Muscle of leg (tissue), 11 donors: ENCODE results near the gene FYCO1. TPM values are rescaled to one million over a fixed set of nuclear protein-coding genes. Genes with fewer than 3 reads are reported as not detected.

Experiments
- DNase-seq: peaks from one replicate; pipeline ENCODE4 v3.0.0; 2013
- H3K27ac ChIP-seq: one replicate; pipeline ENCODE4 v1.5.1; 2013; ENCODE audit warnings: mild to moderate bottlenecking, low read length, control low read depth
- H3K27me3 ChIP-seq: one replicate; pipeline ENCODE4 v1.6.1; 2013; ENCODE audit warnings: low read length; ENCODE audit not compliant: control insufficient read depth, insufficient read depth
- H3K36me3 ChIP-seq: one replicate; pipeline ENCODE4 v1.6.1; 2013; ENCODE audit warnings: low read length; ENCODE audit not compliant: control insufficient read depth, insufficient read depth
- H3K4me1 ChIP-seq: one replicate; pipeline ENCODE4 v1.6.1; 2013; ENCODE audit warnings: low read length; ENCODE audit not compliant: control insufficient read depth, insufficient read depth
- H3K4me3 ChIP-seq: one replicate; pipeline ENCODE4 v1.5.1; 2013; ENCODE audit warnings: low read length, control low read depth
- H3K9me3 ChIP-seq: replicated peaks from 2 replicates; pipeline ENCODE4 v1.6.1; 2013; ENCODE audit warnings: low read depth, low read length; ENCODE audit not compliant: control insufficient read depth
- WGBS: methylation state at CpG from one replicate; pipeline ENCODE4 v1.1.5; 2013; ENCODE audit warnings: missing lambda C conversion rate; ENCODE audit not compliant: insufficient coverage; 5-methylcytosine and 5-hydroxymethylcytosine counted together
- polyA plus RNA-seq, 8 donors: library from polyadenylated mRNA; unstranded; fragments of 120-200 nt; gene quantifications; one replicate each; pipeline versions ENCODE4 v1.2.1 to v1.2.3, GENCODE V29; 2013; ENCODE audit warnings: inconsistent platforms in 1 of 8, low replicate concordance in 1 of 8; ENCODE audit not compliant: insufficient read length in 8 of 8, insufficient read depth in 1 of 8
- total RNA-seq: library from RNA; stranded (reverse); fragments of 120-200 nt; gene quantifications from one replicate; pipeline ENCODE4 v1.2.4, GENCODE V29; 2013

The FYCO1 gene
- total and polyA plus RNA-seq, 9 donors = 18.6 to 33.6 (median 25.4) TPM

GRCh38 chr3:45895686-45896468 is 99.7 kb downstream of the FYCO1 start:
- 42% methylated on average over 2 of the region's 5 CpGs for WGBS
- Histone ChIP-seq H3K36me3 (no peaks in the 10 kb centered on the region), H3K4me3 (no peak overlapping the region), H3K27ac (no peak overlapping the region), H3K27me3 (peaks cover 4% of the 10 kb centered on the region), H3K4me1 (no peaks in the 10 kb centered on the region), H3K9me3 (no peaks in the 10 kb centered on the region)
- DNase-seq = no peak

- Histone ChIP-seq H3K4me1 (no peaks in the 10 kb centered on the region), H3K9me3 (no peaks in the 10 kb centered on the region), H3K27ac (no peak overlapping the region), H3K36me3 (no peaks in the 10 kb centered on the region), H3K27me3 (peaks cover 4% of the 10 kb centered on the region), H3K4me3 (no peak overlapping the region)
- no peak for DNase-seq
- 43% methylated on average over 3 of the region's 6 CpGs for WGBS
These were observed 101.6 kb downstream of the FYCO1 start for GRCh38 chr3:45894015-45894414.

GRCh38 chr3:45892161-45892560 is 103.5 kb downstream of the FYCO1 start:
- Histone ChIP-seq H3K36me3 (no peaks in the 10 kb centered on the region), H3K4me3 (no peak overlapping the region), H3K9me3 (no peaks in the 10 kb centered on the region), H3K27me3 (peaks cover 3% of the 10 kb centered on the region), H3K4me1 (no peaks in the 10 kb centered on the region), H3K27ac (no peak overlapping the region)
- no peak for DNase-seq
- no CpG with 5 or more reads among the region's 1 CpG for WGBS

- no peak overlapping the region for H3K27ac ChIP-seq
- no CpG with 5 or more reads among the region's 3 CpGs for WGBS
- DNase-seq = peak; percentile 37
- H3K4me1 ChIP-seq = no peaks in the 10 kb centered on the region
- H3K36me3 ChIP-seq = no peaks in the 10 kb centered on the region
- peaks cover 3% of the 10 kb centered on the region for H3K27me3 ChIP-seq
- H3K4me3 ChIP-seq = no peak overlapping the region
- H3K9me3 ChIP-seq = no peaks in the 10 kb centered on the region
These were observed 105.2 kb downstream of the FYCO1 start for GRCh38 chr3:45890405-45890804.

- H3K27me3 ChIP-seq = peaks cover 3% of the 10 kb centered on the region
- no peak for DNase-seq
These were observed 106.3 kb downstream of the FYCO1 start for GRCh38 chr3:45889337-45889736.

GRCh38 chr3:45887759-45888511 is 107.7 kb downstream of the FYCO1 start:
- peaks cover 3% of the 10 kb centered on the region for H3K27me3 ChIP-seq
- 71% methylated on average over 6 of the region's 7 CpGs for WGBS
- H3K36me3 ChIP-seq = no peaks in the 10 kb centered on the region
- DNase-seq = no peak
- no peak overlapping the region for H3K27ac ChIP-seq
- no peaks in the 10 kb centered on the region for H3K9me3 ChIP-seq
- H3K4me1 ChIP-seq = no peaks in the 10 kb centered on the region
- no peak overlapping the region for H3K4me3 ChIP-seq

More at GRCh38 chr3:45889337-45889736, 106.3 kb downstream of the FYCO1 start:
- Histone ChIP-seq H3K9me3 (no peaks in the 10 kb centered on the region), H3K4me1 (no peaks in the 10 kb centered on the region), H3K36me3 (no peaks in the 10 kb centered on the region), H3K4me3 (no peak overlapping the region), H3K27ac (no peak overlapping the region)
- whole genome bisulfite sequencing = no CpG with 5 or more reads among the region's 4 CpGs

GRCh38 chr3:45887285-45887684 is 108.3 kb downstream of the FYCO1 start:
- Histone ChIP-seq H3K4me1 (no peaks in the 10 kb centered on the region), H3K4me3 (no peak overlapping the region), H3K27ac (no peak overlapping the region), H3K27me3 (peaks cover 3% of the 10 kb centered on the region), H3K9me3 (no peaks in the 10 kb centered on the region), H3K36me3 (no peaks in the 10 kb centered on the region)
- DNase-seq = no peak
- WGBS = 50% methylated on average over 4 of the region's 4 CpGs

- H3K36me3 ChIP-seq = no peaks in the 10 kb centered on the region
- H3K4me1 ChIP-seq = no peaks in the 10 kb centered on the region
- no peaks in the 10 kb centered on the region for H3K9me3 ChIP-seq
- H3K27ac ChIP-seq = no peak within 1 kb of the TSS
- WGBS = 72% methylated on average over 6 of the region's 9 CpGs
- no peak within 1 kb of the TSS for H3K4me3 ChIP-seq
- H3K27me3 ChIP-seq = peaks cover 3% of the 10 kb centered on the region
- peak; percentile 20 for DNase-seq
These were observed 109.5 kb downstream of the FYCO1 start, which contains the start of gene CCR9 for GRCh38 chr3:45885979-45886705. Gene CCR9, plus strand, starts transcription at chr3:45886543. Its CDS starts 8,391 bp downstream, at chr3:45894934.

- 73% methylated on average over 17 of the region's 23 CpGs for WGBS
- H3K27ac ChIP-seq = no peak overlapping the region
These were observed 111.0 kb downstream of the FYCO1 start for GRCh38 chr3:45884368-45885201.

More at GRCh38 chr3:45884368-45885201, 111.0 kb downstream of the FYCO1 start:
- Histone ChIP-seq H3K36me3 (no peaks in the 10 kb centered on the region), H3K4me3 (no peak overlapping the region), H3K4me1 (no peaks in the 10 kb centered on the region), H3K9me3 (no peaks in the 10 kb centered on the region), H3K27me3 (peaks cover 3% of the 10 kb centered on the region)
- DNase-seq = no peak
